ENCODE measurements around the gene BPIFB6.

Gene BPIFB6, protein sequence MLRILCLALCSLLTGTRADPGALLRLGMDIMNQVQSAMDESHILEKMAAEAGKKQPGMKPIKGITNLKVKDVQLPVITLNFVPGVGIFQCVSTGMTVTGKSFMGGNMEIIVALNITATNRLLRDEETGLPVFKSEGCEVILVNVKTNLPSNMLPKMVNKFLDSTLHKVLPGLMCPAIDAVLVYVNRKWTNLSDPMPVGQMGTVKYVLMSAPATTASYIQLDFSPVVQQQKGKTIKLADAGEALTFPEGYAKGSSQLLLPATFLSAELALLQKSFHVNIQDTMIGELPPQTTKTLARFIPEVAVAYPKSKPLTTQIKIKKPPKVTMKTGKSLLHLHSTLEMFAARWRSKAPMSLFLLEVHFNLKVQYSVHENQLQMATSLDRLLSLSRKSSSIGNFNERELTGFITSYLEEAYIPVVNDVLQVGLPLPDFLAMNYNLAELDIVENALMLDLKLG

DNA sequence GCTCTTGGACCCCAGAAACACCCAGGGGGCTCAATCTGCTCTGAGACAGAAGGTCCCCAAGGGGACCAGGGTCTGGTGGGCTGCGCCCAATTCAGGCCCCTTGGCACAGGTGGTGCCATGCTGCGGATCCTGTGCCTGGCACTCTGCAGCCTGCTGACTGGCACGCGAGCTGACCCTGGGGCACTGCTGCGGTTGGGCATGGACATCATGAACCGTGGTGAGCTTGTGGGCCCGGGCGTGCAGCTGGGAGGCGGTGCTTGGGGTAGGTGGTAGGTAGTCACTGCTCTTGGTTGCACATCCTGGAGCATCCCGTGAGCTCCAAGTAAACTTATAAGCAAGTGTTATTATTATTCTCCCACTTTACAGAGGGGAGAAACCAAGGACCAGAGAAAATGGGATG is at the start of gene BPIFB6:
BPIFB6 (plus strand) TSS at position 118 of the 400 bp plus-strand sequence; CDS start at position 118, 0 bp downstream.
- no peak for DNase-seq

DNA sequence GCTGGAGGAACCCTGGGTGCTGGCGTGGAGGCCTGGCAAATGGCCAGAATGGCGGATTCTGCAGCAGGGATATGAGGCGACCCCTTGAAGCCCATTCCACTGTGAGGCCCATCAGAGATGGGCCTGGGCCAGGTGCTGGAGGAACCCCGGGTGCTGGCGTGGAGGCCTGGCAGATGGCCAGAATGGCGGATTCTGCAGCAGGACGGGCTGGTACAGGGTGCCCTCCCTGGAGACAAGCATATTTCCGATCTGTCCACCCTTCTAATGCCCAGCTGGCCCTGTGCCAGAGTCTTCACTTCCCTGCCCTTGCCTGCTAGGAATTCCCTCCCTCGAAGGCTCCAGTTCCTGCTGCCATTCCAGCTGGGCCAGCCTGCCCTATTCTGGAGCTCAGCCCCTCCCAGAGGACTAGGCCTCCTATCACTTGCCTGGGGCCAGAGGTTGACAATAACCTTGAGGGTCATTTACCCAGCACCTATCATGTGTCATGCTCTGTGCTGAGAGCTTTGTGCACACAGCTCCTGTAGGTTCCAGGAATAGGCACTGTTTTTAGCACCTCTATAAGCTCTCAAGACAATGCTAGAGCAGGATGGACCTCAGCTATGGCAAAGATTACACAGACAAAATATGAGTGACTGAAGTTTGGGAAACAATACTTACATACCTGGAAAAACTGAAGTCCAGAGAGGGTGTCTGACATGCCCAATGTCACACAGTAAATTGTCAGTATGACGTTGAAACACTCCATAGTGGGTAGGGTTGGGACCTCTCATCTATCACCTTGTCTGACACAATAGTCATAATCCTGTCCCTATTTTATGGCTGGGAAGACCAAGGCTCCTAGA is 48.6 kb upstream of the BPIFB6 start:
- peak; percentile 92 for DNase-seq

DNA sequence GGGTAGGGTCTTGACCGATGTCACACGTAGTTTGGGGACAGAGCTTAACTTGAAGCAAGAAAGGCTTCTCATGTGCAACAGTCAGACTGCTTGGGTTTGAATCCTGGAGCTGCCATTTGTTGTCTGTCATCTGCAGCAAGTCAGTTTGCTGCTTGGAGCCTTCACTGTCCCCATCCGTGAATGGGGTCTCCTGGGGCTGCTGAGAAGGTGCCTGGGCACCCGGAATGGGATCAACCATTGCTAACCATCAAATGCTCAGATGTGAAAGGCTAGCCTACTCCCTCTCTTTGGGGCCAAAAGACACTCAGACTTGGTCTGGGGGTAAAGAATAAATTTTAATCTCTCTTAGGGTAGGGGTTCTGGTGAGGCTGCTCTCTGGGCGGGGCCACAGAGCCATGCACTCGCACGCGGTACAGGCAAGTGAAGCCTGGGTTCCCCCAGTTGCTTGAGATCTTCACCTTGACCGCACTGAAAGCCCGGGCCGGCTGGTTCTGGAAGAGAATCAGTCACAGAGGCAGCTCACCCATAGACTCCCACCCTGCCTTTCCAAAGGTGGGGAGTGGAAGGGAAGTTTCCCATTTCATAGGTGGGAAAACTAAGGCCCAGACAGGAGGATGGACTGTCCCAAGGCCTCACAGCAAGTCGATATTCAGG is 47.9 kb upstream of the BPIFB6 start:
- no peak for DNase-seq

DNA sequence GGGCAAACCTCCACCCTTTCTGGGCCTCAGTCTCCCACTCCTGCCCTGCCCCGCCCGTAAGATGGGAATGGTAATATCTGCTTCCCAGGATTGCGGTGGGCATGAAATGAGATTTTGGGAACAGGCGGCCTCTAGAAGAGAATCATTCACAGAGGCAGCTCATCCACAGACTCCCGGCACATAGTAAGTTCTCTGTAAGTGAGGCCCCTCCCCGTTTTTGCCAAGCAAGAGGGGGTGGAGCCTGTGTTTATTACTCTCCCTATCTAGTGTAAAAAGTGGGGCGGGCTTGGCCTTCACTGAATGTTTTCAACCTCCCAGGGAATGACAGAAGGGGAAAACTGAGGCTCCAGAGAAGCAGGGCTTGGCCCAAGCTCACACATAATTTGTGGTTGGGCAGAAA is 47.3 kb upstream of the BPIFB6 start:
- peak; percentile 66 for DNase-seq

DNA sequence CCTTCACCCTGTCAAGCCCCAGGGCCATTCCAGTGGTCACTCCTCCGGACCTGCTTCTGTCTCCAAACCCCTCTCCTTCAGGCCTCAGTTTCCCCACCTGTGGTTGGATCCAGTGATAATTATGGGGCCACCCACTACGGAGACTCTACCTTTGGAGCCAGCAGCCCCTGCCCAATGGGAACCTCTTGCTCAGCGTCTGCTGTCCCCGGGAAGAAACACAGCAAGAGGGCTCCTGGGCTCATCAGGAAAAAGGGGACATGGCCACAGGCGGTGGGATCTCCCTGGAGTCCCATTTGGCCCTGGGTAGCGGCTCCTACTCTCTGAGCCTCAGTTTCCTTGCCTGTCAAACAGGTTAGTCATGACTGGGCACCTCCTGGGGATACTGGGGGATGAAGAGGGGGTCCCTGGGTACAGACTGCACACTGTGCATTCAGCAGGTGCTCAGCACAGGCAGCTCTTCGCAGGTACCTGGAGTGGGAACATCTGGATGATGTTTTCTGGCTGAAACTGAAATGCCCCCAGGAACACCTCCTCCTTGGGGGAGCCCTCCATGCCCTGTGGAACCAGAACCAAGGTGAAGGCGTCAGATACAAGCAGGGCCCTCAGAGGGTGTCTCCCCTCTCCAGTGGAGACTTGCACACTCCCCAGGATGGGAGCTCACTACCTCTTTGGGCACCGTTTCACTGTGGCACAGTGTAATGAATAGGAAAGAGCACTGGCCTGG is 46.7 kb upstream of the BPIFB6 start:
- no peak for DNase-seq

DNA sequence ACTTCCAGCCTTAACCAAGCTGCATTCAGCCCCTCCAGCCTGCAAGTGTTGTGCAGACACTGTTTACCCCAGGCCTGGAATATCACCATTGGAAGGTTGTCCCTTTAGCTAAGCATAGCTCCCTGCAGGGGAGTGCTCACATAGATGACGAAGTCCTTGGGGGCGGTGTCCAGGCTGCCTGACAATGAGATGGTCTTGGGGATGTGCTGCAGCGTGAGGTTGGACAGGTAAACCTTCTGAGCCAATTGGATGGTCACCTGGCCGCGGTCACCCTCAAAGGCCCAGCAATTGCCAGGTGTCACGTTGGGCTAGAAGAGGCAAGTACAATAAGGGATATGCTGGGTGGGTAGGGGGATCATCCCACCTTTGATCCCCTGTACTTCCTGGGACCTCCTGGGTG is 45.9 kb upstream of the BPIFB6 start:
- no peak for DNase-seq

DNA sequence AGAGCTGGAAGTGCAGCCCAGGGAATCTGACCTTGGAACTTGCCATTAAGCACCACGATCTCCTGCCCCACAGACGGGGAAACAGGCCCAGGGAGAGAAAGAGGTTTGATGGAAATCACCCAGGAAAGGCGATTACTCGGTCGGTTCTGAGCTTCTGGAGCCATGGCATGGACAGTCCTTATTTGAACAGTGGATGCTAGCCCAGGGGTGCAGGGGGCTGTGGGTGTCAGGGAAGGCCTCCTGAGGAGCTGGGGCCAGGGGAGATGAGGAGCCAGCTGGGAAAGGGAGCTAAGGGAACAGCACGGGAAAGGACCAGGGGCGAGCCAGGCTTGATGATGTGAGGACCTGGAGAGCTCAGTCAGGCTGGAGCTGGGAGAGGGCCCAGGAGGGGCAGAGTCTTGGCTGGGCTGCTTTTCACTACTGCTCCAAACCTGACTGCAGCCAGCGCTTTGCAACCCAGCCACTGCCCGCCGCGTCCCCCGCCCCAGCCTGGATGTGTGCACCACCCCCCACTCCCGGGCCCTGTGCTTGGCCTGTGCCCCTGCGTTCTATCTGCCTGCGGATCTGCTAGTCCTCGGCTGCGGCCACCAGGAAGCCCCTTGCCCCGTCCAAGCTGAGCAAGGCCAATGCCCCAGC is 45.0 kb upstream of the BPIFB6 start:
- DNase-seq = no peak

DNA sequence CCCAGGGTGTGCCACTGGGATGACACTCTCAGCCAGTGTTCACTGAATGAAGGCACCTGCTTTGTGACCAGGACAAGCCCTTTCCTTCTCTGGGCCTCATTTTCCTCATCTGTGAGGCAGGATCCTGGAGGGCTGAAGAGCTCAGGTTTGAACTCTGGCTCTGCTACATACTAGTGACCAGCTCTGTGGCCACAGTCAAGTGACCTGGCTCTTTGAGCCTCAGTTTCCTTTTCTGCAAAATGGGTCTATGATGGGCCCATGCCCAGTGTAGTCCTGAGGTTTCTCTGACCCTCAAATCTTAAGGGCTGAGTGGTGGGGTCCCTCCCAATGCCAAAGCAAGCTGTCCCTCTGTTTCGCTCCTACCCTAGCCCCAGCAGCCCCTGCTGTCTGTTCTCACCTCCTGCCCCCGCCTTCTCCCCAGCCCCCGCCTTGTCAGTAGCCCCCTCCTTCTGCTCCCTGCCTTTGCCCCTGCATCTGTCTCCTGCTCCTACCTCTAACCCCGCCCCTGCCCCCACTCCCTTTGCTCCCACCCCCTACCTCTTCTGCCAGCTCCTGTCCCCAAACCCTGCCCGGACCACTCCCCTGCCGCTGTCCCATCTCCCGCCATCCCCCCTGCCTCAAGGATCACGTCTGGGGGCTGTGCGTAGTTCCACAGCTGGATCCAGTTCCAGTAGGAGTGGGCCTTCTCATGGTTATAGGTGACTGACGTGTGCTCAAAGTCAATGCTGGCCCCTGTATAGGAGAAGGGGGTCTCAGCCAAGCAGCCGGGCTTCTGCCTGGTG is 44.2 kb upstream of the BPIFB6 start:
- no peak for DNase-seq

DNA sequence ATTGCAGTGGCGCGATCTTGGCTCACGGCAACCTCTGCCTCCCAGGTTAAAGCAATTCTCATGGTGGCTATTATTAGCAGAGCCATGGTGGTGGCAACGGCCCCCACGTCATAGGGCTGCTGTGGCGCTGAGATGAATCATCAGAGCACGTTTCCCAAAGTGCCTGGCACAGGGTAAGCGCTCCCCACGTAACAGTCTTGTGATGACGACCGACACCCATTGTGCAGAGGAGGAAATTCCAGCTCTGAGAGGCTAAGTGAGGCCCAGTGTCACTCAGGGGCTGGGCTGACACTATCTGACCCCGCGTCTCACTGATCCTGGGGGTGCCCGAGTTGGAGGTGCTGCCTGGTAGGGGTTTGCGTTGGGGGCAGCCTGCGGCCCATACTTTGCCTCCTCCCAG is 43.4 kb upstream of the BPIFB6 start:
- DNase-seq = no peak

DNA sequence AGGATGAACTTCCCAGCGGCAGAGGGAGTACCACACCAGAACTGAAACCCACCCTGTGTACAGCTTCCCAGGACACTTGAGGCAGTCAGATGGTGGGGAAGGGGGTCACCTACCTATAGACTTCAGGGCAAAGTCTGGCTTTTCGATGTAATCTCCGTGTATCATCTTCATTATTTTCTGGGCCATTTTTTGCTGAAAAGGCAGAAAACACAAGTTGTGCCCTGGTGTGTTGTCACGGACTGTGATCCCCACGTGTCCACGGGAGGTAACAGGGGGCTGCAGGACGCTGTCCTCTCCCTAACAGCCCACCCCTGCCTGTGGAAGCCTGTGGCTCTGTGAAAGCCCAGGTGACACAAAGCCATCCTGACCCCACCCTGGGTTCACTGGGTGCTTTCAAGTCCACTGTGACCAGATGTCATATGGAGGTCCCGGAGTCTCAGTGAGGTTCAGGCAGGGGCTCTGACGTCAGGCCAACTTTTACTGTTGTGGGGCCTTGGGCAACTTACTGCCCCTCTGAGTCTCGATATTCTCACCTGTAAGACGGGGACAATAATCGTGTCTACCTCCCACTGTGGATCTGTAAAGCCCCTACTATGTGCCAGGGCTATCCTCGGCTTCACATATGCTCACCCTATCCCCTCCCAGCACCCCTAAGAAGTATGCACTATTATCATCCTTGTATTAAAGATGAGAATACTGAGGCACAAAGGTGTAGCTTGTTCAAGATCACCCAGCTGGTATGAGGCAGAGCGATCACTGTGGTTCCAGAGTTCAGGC is 41.8 kb upstream of the BPIFB6 start:
- DNase-seq = no peak

DNA sequence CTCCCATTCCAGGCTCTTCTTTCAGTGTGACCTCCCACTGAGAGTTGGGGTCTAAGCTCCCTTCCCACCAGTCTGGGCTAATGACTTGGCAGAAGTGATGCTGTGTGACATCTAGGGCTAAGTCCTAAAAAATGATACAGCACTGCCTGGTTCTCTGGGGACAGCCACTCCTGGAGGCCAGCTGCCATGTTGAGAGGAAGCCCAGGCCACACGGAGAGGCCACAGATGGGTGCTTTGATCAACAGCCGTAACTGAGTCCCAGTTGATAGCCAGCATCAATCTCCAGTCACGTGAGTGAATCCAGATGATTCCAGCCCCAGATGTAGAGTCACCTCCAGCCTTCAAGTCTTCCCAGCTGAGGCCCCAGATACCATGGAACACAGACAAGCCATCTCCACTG is 41.0 kb upstream of the BPIFB6 start:
- DNase-seq = no peak

DNA sequence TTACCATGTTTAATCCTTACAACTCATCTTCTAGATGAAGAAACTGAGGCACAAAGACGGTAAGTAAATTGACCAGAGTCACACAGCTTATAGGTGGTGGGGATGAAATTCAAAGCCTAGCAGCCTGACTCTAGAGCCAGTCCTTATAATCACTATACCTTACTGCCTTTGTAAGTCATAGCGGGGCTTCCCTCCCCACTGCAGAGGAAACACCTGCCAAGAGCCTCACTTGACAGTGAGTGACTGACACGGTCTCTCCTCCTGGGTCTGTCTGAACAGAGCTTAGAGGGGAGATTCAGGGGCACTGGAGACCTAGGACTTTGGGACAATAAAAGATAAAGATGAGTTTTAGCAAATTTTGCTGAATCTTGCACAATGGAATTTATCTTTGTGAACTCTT is 40.1 kb upstream of the BPIFB6 start:
- no peak for DNase-seq

DNA sequence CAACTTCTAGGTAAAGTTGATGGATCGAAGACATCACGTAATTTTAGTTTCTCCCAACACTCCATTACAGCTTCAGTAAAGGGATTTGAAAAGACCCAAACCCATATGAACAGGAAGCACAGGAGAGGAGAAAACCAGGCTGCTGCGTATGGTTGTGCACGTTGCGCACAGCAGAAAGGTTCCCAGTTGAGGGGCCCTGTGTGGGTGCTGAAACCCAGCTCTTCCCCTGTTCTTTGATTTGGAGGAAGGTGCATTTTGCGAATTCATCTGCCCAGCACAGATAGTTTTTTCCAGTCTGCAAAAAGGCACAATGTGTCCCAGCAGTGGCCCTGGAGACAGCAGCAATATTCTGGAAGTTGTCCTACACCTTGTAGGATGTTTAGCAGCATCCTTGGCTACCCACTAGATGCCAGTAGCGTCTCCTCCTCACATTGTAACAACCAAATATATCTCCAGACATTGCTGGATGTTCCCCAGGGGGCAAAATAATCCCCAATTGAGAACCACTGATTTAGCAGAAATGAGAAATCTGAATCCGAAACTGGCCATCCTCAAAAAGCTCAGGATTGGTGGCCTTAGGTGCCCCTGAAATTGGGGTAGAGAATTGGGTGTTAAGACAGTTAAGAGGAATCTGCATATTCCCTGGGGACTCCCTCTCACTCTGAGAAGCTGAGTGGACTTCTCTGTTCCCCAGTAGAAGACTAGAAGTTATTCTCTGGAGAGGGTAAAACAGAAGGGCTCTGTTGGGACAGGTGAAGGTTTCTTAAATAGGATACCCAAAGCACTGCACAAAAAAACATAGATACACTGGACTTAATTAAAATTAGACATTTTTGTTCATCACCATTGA is 39.4 kb upstream of the BPIFB6 start:
- DNase-seq = peak; percentile 49

DNA sequence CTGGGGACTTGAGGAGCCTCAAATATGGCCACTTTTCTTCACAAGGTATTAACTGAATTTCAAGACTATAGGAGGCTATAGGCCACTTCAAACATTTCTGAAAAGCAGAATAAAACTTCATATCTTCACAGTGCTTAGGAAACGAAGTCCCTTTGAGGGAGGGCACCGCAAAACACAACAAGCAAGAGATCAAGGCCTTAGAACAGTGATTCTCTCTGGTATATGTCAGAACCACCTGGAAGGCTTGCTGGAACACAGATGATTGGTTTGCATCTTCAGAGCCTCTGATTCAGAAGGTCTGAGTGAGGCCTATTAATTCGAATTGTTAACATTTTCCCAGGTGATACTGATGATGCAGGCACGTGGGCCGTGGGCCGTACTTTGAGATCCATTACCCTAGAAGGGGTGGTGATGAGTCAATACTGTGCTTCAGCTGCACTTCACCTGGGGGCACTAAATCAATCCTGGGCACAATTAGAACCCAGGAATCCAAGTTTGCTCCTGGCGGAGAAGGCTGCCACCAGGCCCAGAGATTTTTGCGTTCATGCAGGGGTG is 37.9 kb upstream of the BPIFB6 start:
- DNase-seq = no peak

DNA sequence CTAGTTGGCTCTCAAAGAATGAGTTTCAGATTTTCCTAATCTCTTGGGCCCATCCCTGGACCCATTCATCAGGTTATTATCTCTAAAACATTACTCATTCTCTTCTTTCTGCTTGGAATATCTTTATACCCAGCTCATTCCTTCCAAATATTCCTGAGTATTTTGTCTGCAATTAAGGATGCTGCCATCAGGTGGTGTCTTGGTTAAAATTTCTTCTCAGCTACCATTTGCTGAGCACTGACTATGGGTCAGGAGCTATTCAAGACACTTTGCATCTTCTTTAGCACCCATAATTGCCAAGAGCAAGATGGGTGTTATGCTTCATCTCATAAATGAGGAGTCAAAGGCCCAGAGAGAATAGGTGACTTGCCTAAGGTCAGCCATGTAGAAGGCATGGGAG is 35.6 kb upstream of the BPIFB6 start:
- DNase-seq = no peak

DNA sequence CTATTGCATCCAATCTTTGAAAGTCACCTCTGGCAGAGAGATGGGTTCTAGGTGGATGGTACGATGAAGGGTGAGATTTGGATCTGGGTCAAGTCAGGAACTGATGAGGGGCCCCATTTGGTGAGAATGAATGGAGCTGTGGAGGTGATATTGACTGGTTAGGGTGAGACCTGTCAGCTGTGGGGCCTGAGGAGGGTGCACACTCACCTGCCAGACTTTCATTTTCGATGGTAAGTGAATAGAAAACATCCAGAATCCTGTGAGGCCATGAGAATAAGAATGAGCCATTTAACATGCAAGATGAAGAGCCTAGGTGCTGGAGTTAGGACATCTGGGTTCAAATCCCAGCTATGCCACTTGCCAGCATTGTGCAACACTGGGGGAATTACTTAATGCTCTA is 34.0 kb upstream of the BPIFB6 start:
- no peak for DNase-seq

DNA sequence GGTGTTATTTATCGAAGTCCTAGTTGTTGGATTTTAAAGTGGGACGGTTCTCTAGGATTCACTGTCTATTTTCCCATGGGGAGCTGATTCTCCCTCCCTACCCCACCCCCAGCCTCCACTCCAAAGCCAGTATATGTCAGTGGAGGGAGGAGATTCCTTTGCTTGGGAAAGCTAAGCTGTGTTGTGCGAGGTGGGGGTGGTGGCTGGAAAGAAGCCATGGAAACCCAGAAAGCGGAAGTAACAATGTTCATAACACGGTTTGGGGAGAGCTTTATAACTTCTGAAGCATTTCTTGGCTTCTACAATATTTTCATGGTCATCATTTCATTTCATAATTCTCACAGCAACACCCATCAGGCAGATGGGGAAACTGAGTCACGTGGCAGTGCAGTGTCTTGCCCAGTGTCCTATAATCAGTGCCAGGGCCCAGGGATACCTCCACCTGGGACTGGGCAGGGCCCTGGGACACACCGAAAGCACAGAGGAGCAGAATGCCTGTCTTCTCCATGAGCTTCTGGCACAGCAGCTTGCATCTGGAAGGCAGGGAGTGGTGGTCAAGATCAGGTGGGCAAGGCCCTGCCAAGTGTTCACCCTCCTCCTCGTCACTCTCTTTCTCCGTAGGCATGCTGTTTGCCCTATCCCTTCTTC is 31.7 kb upstream of the BPIFB6 start:
- DNase-seq = no peak

DNA sequence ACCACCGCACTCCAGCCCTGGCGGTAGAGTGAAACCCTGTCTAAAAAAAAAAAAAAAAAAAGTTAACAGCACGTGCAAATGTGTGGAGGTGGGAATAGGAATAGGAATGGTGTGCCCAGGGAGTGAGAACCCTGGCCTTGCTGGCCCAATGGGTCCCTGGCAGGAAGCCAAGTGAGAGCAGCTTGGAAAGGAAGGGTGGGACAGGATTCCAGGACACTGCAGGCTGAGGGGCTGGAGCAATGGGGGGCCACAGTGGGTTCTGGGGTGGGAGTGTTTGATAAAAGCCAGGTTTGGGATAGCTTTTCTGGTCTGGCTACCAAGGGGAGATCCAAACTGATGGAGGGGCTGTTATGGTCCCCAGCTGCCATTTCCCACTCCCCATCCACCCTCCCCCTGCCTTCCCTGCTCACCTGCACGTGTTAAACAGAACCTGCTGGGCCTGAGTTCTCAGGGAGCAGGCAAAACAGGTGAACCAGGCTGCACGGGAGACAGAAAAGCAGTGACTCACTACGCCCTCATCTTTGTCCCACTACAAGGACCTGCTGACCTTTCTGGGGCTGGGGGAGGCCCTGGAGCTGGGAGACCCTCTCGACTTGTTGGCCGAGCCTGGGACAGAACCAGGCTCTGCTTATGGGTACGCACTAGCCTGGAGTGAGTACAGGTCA is 30.5 kb upstream of the BPIFB6 start:
- no peak for DNase-seq

All from NCI-H82 (cell line).